ENCODE data around the gene NNMT. TPM values are rescaled to one million over a fixed set of nuclear protein-coding genes. Genes with fewer than 3 reads are reported as not detected.

Gene NNMT
- polyA plus RNA-seq, 1 donor (not counting 4 experiments of a cell fraction or from before 2014, with no cell fraction given) = 0.13 TPM

DNA sequence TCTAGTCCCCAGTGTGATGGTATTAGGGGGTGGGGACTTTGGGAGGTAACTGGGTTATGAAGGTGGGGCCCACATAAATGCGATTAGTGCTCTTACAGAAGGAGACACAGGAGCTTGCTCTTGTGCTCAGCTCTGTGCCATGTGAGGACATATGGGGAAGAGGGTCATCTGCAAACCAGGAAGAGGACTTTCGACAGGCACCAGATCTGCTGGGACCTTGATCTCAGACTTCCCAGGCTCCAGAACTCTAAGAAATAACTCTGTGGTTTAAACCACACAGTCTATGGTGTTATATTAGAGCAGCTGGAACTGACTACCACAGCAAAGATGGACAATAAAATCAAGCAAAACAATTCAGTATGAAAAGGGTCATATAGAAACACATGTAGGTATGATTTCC lies 26.7 kb downstream of the NNMT start:
- peaks cover 11% of the 10 kb centered on the region for H3K27me3 ChIP-seq (ENCODE audit: control insufficient read depth, extremely low read depth, insufficient read depth, low read length)
- no peaks in the 10 kb centered on the region for H4K20me1 ChIP-seq (ENCODE audit: control insufficient read depth, extremely low read depth, insufficient read depth, low read length)
- FAIRE-seq (no peak), DNase-seq (ENCODE audit: low read depth, low spot score) (no peak)
- no peaks in the 10 kb centered on the region for H3K36me3 ChIP-seq (ENCODE audit: control insufficient read depth in 2 of 2, extremely low read depth in 1 of 2, insufficient read depth in 2 of 2, low read length in 2 of 2)
- H2AFZ ChIP-seq (ENCODE audit: control insufficient read depth, low read length) = no peak overlapping the region
- H3K9me3 ChIP-seq (ENCODE audit: control insufficient read depth, low read depth, low read length) = no peaks in the 10 kb centered on the region
- no peaks in the 10 kb centered on the region for H3K9me1 ChIP-seq (ENCODE audit: control insufficient read depth, extremely low read depth, insufficient read depth, low read length)
- H3K79me2 ChIP-seq (ENCODE audit: control insufficient read depth, insufficient read depth, low read length) = no peaks in the 10 kb centered on the region
- H3K4me3 ChIP-seq (ENCODE audit: control insufficient read depth in 2 of 3, extremely low read depth in 1 of 3, insufficient read depth in 2 of 3, low read depth in 1 of 3, low read length in 3 of 3) = no peak overlapping the region
- no peak overlapping the region for H3K27ac ChIP-seq (ENCODE audit: control insufficient read depth, insufficient read depth, low read length)
- H3K4me1 ChIP-seq (ENCODE audit: control insufficient read depth, extremely low read depth, insufficient read depth, low read length) = no peaks in the 10 kb centered on the region
- H3K9ac ChIP-seq (ENCODE audit: control insufficient read depth, extremely low read depth, insufficient read depth, low read length) = no peak overlapping the region
- no peak overlapping the region for H3K4me2 ChIP-seq (ENCODE audit: control insufficient read depth, extremely low read depth, insufficient read depth, low read depth, low read length)
- dilution Hi-C loops (cut with MboI; ENCODE audit: extremely low pct_ligation_motif_present, low sequenced_read_pairs) = no loop called here
- TF ChIP-seq, protein P1, sequence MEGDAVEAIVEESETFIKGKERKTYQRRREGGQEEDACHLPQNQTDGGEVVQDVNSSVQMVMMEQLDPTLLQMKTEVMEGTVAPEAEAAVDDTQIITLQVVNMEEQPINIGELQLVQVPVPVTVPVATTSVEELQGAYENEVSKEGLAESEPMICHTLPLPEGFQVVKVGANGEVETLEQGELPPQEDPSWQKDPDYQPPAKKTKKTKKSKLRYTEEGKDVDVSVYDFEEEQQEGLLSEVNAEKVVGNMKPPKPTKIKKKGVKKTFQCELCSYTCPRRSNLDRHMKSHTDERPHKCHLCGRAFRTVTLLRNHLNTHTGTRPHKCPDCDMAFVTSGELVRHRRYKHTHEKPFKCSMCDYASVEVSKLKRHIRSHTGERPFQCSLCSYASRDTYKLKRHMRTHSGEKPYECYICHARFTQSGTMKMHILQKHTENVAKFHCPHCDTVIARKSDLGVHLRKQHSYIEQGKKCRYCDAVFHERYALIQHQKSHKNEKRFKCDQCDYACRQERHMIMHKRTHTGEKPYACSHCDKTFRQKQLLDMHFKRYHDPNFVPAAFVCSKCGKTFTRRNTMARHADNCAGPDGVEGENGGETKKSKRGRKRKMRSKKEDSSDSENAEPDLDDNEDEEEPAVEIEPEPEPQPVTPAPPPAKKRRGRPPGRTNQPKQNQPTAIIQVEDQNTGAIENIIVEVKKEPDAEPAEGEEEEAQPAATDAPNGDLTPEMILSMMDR (optimal IDR thresholded peaks at IDR 0.05 in 1 of 3, IDR thresholded peaks at IDR 0.05 in 1 of 3, conservative IDR thresholded peaks at IDR 0.05 in 1 of 3; ENCODE audit: extremely low read depth in 1 of 3, insufficient read depth in 2 of 3, low read length in 3 of 3) = no peak
- TF ChIP-seq EZH2 (IDR thresholded peaks at IDR 0.05; ENCODE audit: low read length) = no peak

DNA sequence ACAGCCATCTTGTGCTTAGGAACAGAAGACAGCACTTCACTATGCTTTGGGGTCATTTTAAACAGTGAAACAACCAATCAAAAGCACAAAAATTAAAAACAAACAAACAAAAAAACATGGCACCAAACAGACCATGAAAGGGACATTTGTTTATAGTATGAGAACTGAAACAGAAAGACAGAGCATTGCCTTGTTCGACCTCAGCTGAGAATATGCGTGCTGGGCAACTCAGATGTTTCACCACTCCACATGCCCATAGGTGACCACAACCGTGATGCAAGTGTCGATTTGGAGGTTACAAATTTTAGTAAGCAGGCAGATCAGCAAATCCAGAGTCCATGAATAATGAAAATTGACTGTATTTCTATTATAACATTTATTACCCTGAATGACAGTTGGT lies 30.0 kb downstream of the NNMT start:
- no peaks in the 10 kb centered on the region for H3K9me3 ChIP-seq (ENCODE audit: control insufficient read depth, low read depth, low read length)
- DNase-seq (ENCODE audit: low read depth, low spot score) (no peak), FAIRE-seq (no peak)
- no peak overlapping the region for H3K4me2 ChIP-seq (ENCODE audit: control insufficient read depth, extremely low read depth, insufficient read depth, low read depth, low read length)
- no peak overlapping the region for H3K27ac ChIP-seq (ENCODE audit: control insufficient read depth, insufficient read depth, low read length)
- TF ChIP-seq, protein P1 (optimal IDR thresholded peaks at IDR 0.05 in 1 of 3, IDR thresholded peaks at IDR 0.05 in 1 of 3, conservative IDR thresholded peaks at IDR 0.05 in 1 of 3; ENCODE audit: extremely low read depth in 1 of 3, insufficient read depth in 2 of 3, low read length in 3 of 3) = no peak
- TF ChIP-seq EZH2 (IDR thresholded peaks at IDR 0.05; ENCODE audit: low read length) = no peak
- H4K20me1 ChIP-seq (ENCODE audit: control insufficient read depth, extremely low read depth, insufficient read depth, low read length) = no peaks in the 10 kb centered on the region
- no peaks in the 10 kb centered on the region for H3K79me2 ChIP-seq (ENCODE audit: control insufficient read depth, insufficient read depth, low read length)
- dilution Hi-C loops (cut with MboI; ENCODE audit: extremely low pct_ligation_motif_present, low sequenced_read_pairs) = no loop called here
- no peaks in the 10 kb centered on the region for H3K9me1 ChIP-seq (ENCODE audit: control insufficient read depth, extremely low read depth, insufficient read depth, low read length)
- H3K4me3 ChIP-seq (ENCODE audit: control insufficient read depth in 2 of 3, extremely low read depth in 1 of 3, insufficient read depth in 2 of 3, low read depth in 1 of 3, low read length in 3 of 3) = no peak overlapping the region
- H3K4me1 ChIP-seq (ENCODE audit: control insufficient read depth, extremely low read depth, insufficient read depth, low read length) = no peaks in the 10 kb centered on the region
- H3K27me3 ChIP-seq (ENCODE audit: control insufficient read depth, extremely low read depth, insufficient read depth, low read length) = peaks cover 1% of the 10 kb centered on the region
- H3K36me3 ChIP-seq (ENCODE audit: control insufficient read depth in 2 of 2, extremely low read depth in 1 of 2, insufficient read depth in 2 of 2, low read length in 2 of 2) = no peaks in the 10 kb centered on the region
- no peak overlapping the region for H3K9ac ChIP-seq (ENCODE audit: control insufficient read depth, extremely low read depth, insufficient read depth, low read length)
- H2AFZ ChIP-seq (ENCODE audit: control insufficient read depth, low read length) = no peak overlapping the region

Measured in keratinocyte (primary cell).